ENCODE results near the gene SCT. TPM values are rescaled to one million over a fixed set of nuclear protein-coding genes. Genes with fewer than 3 reads are reported as not detected.

Gene SCT
- total RNA-seq, 1 experiment from 2014 or later: 2.3 TPM

GRCh38 chr11:636511-637332 is 9.7 kb upstream of the SCT start, which contains the start of gene DRD4 (continued):
- peak; percentile 34; the same call in 1 of the 2 replicates for TF ChIP-seq MAX (CRISPR knock-in tag; IDR thresholded peaks at IDR 0.05)

- peak; percentile 31 for DNase-seq (ENCODE audit: low spot score)
- Mint-ChIP-seq H3K4me3 (peak overlapping the region; percentile 52), H3K27me3 (ENCODE audit: low read depth) (peaks cover 53% of the 10 kb centered on the region), H3K4me1 (peaks cover 21% of the 10 kb centered on the region), H3K9me3 (no peaks in the 10 kb centered on the region), H3K27ac (no peak overlapping the region), H3K36me3 (no peaks in the 10 kb centered on the region)
- ATAC-seq: no peak
- ChIA-PET POLR2A (no interaction called here), CTCF (interaction anchor here (0.8 kb wide), 1 partner anchor 92 kb away, joined by 4 read pairs; no protein-coding TSS in a partner anchor)
- no peak for TF ChIP-seq ETV6 (CRISPR knock-in tag; IDR thresholded peaks at IDR 0.05)
- TF ChIP-seq E2F4 (CRISPR knock-in tag; IDR thresholded peaks at IDR 0.05; ENCODE audit: borderline replicate concordance, low read depth): no peak
- no peak for TF ChIP-seq NR2C2 (CRISPR knock-in tag; IDR thresholded peaks at IDR 0.05)
- no peak for TF ChIP-seq FOXP4 (CRISPR knock-in tag; IDR thresholded peaks at IDR 0.05)
- no peak for TF ChIP-seq ZNF416 (CRISPR knock-in tag; IDR thresholded peaks at IDR 0.05)
- TF ChIP-seq ATF6 (CRISPR knock-in tag; IDR thresholded peaks at IDR 0.05): no peak
- TF ChIP-seq ZNF138 (CRISPR knock-in tag; conservative IDR thresholded peaks at IDR 0.05): no peak
- TF ChIP-seq ATF2 (CRISPR knock-in tag; IDR thresholded peaks at IDR 0.05; ENCODE audit: borderline replicate concordance, low read depth): no peak
- no peak for TF ChIP-seq CREB1 (CRISPR knock-in tag; IDR thresholded peaks at IDR 0.05)
- TF ChIP-seq ZNF232 (CRISPR knock-in tag; IDR thresholded peaks at IDR 0.05): no peak
- TF ChIP-seq JUN (CRISPR knock-in tag; IDR thresholded peaks at IDR 0.05): no peak
- TF ChIP-seq GRHL2 (CRISPR knock-in tag; IDR thresholded peaks at IDR 0.05; ENCODE audit: insufficient replicate concordance, severe bottlenecking): no peak
- TF ChIP-seq ZBTB43 (CRISPR knock-in tag; IDR thresholded peaks at IDR 0.05): no peak
- no peak for TF ChIP-seq TEAD1 (CRISPR knock-in tag; IDR thresholded peaks at IDR 0.05)
- TF ChIP-seq E2F1 (CRISPR knock-in tag; IDR thresholded peaks at IDR 0.05): no peak
- TF ChIP-seq KAT7 (CRISPR knock-in tag; IDR thresholded peaks at IDR 0.05; ENCODE audit: borderline replicate concordance): no peak
- TF ChIP-seq ZNF263 (CRISPR knock-in tag; IDR thresholded peaks at IDR 0.05; ENCODE audit: low read depth): no peak
- no peak for TF ChIP-seq ATF1 (CRISPR knock-in tag; IDR thresholded peaks at IDR 0.05)
- no peak for TF ChIP-seq ZNF281 (CRISPR knock-in tag; IDR thresholded peaks at IDR 0.05)
- TF ChIP-seq ELF4 (CRISPR knock-in tag; IDR thresholded peaks at IDR 0.05; ENCODE audit: low read depth): no peak
These were observed 9.0 kb upstream of the SCT start for GRCh38 chr11:635945-636510.

Measured in WTC11 (cell line).